Measurements from ENCODE around the gene RBM20. TPM values are rescaled to one million over a fixed set of nuclear protein-coding genes. Genes with fewer than 3 reads are reported as not detected.

RBM20 gene
- total and polyA plus RNA-seq, 2 of the 4 experiments (the other 2 are of a cell fraction) = under 0.01 to 0.15 TPM

DNA sequence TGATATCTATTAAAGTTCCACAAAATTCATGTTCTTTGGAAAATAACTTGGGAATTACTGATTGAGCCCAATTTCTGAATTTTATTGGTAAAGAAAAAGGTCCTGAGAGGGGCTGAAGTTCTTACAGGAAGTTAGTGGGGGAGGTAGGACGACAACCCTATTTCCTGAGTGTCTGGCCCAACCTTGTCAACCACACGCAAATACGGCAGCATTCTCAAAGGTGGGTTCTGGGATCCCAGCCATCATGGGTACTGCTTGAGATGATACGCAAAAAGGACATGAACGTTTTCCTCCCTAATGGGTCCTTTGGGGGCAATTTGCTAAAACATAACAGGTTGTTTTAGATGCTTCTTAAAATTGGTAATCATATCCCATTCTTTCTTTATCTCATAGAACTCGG is 224.8 kb downstream of the RBM20 start:
- Histone ChIP-seq H3K79me1 (ENCODE audit: low read depth in 1 of 2, low read length in 2 of 2) (peaks cover 0 to 11% of the 10 kb centered on the region in 2 experiments; a peak in 2 of 4 replicates), H4K8ac (ENCODE audit: low read depth in 2 of 2, low read length in 2 of 2) (no peak overlapping the region), H3K9ac (ENCODE audit: low read depth, low read length) (no peak overlapping the region), H3K9me3 (ENCODE audit: control insufficient read depth, insufficient read depth, low read length) (no peaks in the 10 kb centered on the region), H2BK20ac (ENCODE audit: low read depth, low read length) (no peak overlapping the region), H3K23ac (ENCODE audit: low read depth, low read length) (no peak overlapping the region), H3K56ac (ENCODE audit: extremely low read depth, insufficient read depth, low read length) (no peak overlapping the region), H4K20me1 (ENCODE audit: insufficient read depth, low read length) (no peaks in the 10 kb centered on the region), H3K4ac (ENCODE audit: low read depth, low read length) (no peak overlapping the region), H2BK120ac (ENCODE audit: low read depth, low read length) (no peak overlapping the region), H3K27me3 (ENCODE audit: control insufficient read depth, insufficient read depth, low read length) (no peaks in the 10 kb centered on the region), H2AFZ (replicated peaks; ENCODE audit: low read length, poor library complexity) (no peak overlapping the region), H3K9me1 (ENCODE audit: insufficient read depth, low read length) (peaks cover 17% of the 10 kb centered on the region), H4K5ac (ENCODE audit: low read depth, low read length) (no peak overlapping the region), H4K91ac (ENCODE audit: insufficient read depth, low read depth, low read length) (no peak overlapping the region), H2BK5ac (ENCODE audit: low read depth, low read length, poor library complexity, severe bottlenecking) (no peak overlapping the region), H3K14ac (replicated peaks; ENCODE audit: low read depth, low read length) (no peak overlapping the region), H2AK5ac (ENCODE audit: low read depth, low read length) (no peak overlapping the region), H3K18ac (ENCODE audit: low read depth, low read length) (no peak overlapping the region), H3K4me1 (ENCODE audit: control insufficient read depth, insufficient read depth, low read length) (peaks cover 13% of the 10 kb centered on the region), H3K27ac (ENCODE audit: insufficient read depth, low read length) (no peak overlapping the region), H2AK9ac (replicated peaks; ENCODE audit: low read depth, low read length, poor library complexity) (no peak overlapping the region), H3K4me3 (ENCODE audit: insufficient read depth, low read depth, low read length) (no peak overlapping the region), H3K36me3 (ENCODE audit: control insufficient read depth, insufficient read depth, low read length) (no peaks in the 10 kb centered on the region), H3K4me2 (ENCODE audit: low read depth, low read length) (no peak overlapping the region), H2BK15ac (ENCODE audit: low read depth, low read length) (no peak overlapping the region)
- ATAC-seq (ENCODE audit: low read depth) (no peak), DNase-seq (no peak)
- in situ Hi-C loops (cut with MboI; ENCODE audit: low sequenced_read_pairs) (no loop called here), dilution Hi-C loops (cut with HindIII; ENCODE audit: low sequenced_read_pairs, unreplicated experiment) (no loop called here), intact Hi-C loops (cut with micrococcal nuclease) (no loop called here)
- WGBS, 2 experiments (ENCODE audit: extremely low coverage in 2 of 2, insufficient read length in 1 of 2) = no CpG with 5 or more reads among the region's 6 CpGs
- ChIA-PET POLR2A (ENCODE audit: unreplicated experiment) (no interaction called here), CTCF (no interaction called here)
- no peak for TF ChIP-seq POLR2A (IDR thresholded peaks at IDR 0.05; ENCODE audit: low read depth, low read length)
- no peak for TF ChIP-seq FOS (IDR thresholded peaks at IDR 0.05; ENCODE audit: low read depth, low read length)
- TF ChIP-seq MAZ (IDR thresholded peaks at IDR 0.05; ENCODE audit: borderline replicate concordance, low read depth, low read length) = no peak
- TF ChIP-seq NFE2L2 (IDR thresholded peaks at IDR 0.05; ENCODE audit: low read depth, low read length) = no peak
- no peak for TF ChIP-seq BHLHE40 (IDR thresholded peaks at IDR 0.05; ENCODE audit: low read depth, low read length)
- no peak for TF ChIP-seq ELK1 (IDR thresholded peaks at IDR 0.05; ENCODE audit: borderline replicate concordance, low read depth, low read length)
- TF ChIP-seq CEBPB (IDR thresholded peaks at IDR 0.05; ENCODE audit: low read depth, low read length) = no peak
- BruUV-seq (replicated peaks) = no TSS peak
